GM12878 (cell line): ENCODE results near the gene CADPS. TPM values are rescaled to one million over a fixed set of nuclear protein-coding genes. Genes with fewer than 3 reads are reported as not detected.

Experiments used
- ATAC-seq: fragments of 200-7000 bp; cut with Tn5 transposase; 3 replicates; pipeline ENCODE4 v1.9.1; 2020; ENCODE audit warnings: mild to moderate bottlenecking, moderate library complexity
- BruUV-seq: library from RNA; stranded (reverse); fragments of 400-500 nt; replicated peaks from 2 replicates; lab custom pipeline; 2021; lab: Mats Ljungman, UMichigan
- CTCF ChIA-PET: fragments of 300-600 bp; sonication (Branson Sonifier 250); formaldehyde crosslinking; extraction: SDS; loops from one replicate; lab custom pipeline; 2021; ENCODE audit warnings: inconsistent platforms; lab: Yijun Ruan, JAX
- POLR2A ChIA-PET: fragments of 350-600 bp; formaldehyde crosslinking; extraction: SDS; loops from one replicate; lab custom pipeline; 2021; ENCODE audit warnings: inconsistent platforms; lab: Charles Lee
- RAD21 ChIA-PET: fragments of 300-600 bp; sonication (Branson Sonifier 250); formaldehyde crosslinking; loops from one replicate; lab custom pipeline; 2023; ENCODE audit warnings: antibody characterized with exemption; ENCODE audit not compliant: unreplicated experiment; lab: Charles Lee
- SMC1A ChIA-PET: fragments of 300-600 bp; sonication (Branson Sonifier 250); formaldehyde crosslinking; loops from one replicate; lab custom pipeline; 2023; ENCODE audit not compliant: unreplicated experiment, uncharacterized antibody; lab: Charles Lee
- DNase-seq: peaks from one replicate; pipeline ENCODE4 v3.0.0-alpha.2; 2011; ENCODE audit warnings: low read depth, low spot score
- FAIRE-seq: peaks from 3 replicates; lab custom pipeline; 2011; peaks lifted over from hg19 to GRCh38; lab: Jason Lieb, UNC
- H2AFZ ChIP-seq: 2 replicates; pipeline ENCODE4 v1.6.0; 2011; ENCODE audit warnings: low read depth, low read length, control low read depth; ENCODE audit not compliant: control insufficient read depth
- H3K27ac ChIP-seq: 2 replicates; pipeline ENCODE4 v1.5.1; 2011; ENCODE audit warnings: control low read depth; ENCODE audit not compliant: control insufficient read depth, insufficient read depth
- H3K27me3 ChIP-seq, 2 experiments: replicated peaks in 1 of 2; 2 replicates each; pipeline versions ENCODE4 v1.6.0 to v1.6.1; 2011; ENCODE audit warnings: low read length in 1 of 2; ENCODE audit not compliant: control insufficient read depth in 2 of 2, insufficient read depth in 2 of 2
- H3K36me3 ChIP-seq, 2 experiments: 2 replicates each; pipeline ENCODE4 v1.5.1; 2011; ENCODE audit warnings: low read length in 1 of 2; ENCODE audit not compliant: control insufficient read depth in 2 of 2, insufficient read depth in 2 of 2
- H3K4me1 ChIP-seq: 2 replicates; pipeline ENCODE4 v1.6.1; 2011; ENCODE audit warnings: mild to moderate bottlenecking, low read length, moderate library complexity, mixed read lengths; ENCODE audit not compliant: control insufficient read depth, insufficient read depth
- H3K4me2 ChIP-seq: 2 replicates; pipeline ENCODE4 v1.6.0; 2011; ENCODE audit warnings: control low read depth; ENCODE audit not compliant: control insufficient read depth, insufficient read depth
- H3K4me3 ChIP-seq: fragments of 200-600 bp; sonication (generic); 2 replicates; pipeline ENCODE4 v1.5.1; 2016
- H3K79me2 ChIP-seq: 2 replicates; pipeline ENCODE4 v1.6.0; 2011; ENCODE audit warnings: low read length; ENCODE audit not compliant: control insufficient read depth, insufficient read depth
- H3K9ac ChIP-seq: 2 replicates; pipeline ENCODE4 v1.8.0; 2011; ENCODE audit warnings: low read length, control low read depth, mixed read lengths; ENCODE audit not compliant: control insufficient read depth, insufficient read depth
- H3K9me3 ChIP-seq: replicated peaks from 3 replicates; pipeline ENCODE4 v1.5.1; 2011; ENCODE audit warnings: mild to moderate bottlenecking, low read length; ENCODE audit not compliant: control insufficient read depth, insufficient read depth
- H4K20me1 ChIP-seq: 2 replicates; pipeline ENCODE4 v1.6.0; 2011; ENCODE audit not compliant: control insufficient read depth, insufficient read depth
- BCL11A ChIP-seq: IDR thresholded peaks from 2 replicates; pipeline ENCODE4 v1.6.1; 2011; ENCODE audit warnings: low read depth, low read length
- EZH2 ChIP-seq: IDR thresholded peaks from 2 replicates; pipeline ENCODE4 v1.6.1; 2012; ENCODE audit warnings: low read depth, mild to moderate bottlenecking, control low read depth, inconsistent platforms, low read length, borderline replicate concordance; ENCODE audit not compliant: control insufficient read depth
- FOXM1 ChIP-seq: IDR thresholded peaks from 2 replicates; pipeline ENCODE4 v1.6.1; 2012; ENCODE audit warnings: low read depth, mild to moderate bottlenecking, inconsistent platforms, low read length, moderate library complexity
- HDAC6 ChIP-seq: fragments of 200-600 bp; sonication (generic); IDR thresholded peaks from one replicate; pipeline ENCODE4 v1.8.0; 2017; ENCODE audit warnings: antibody characterized with exemption; ENCODE audit not compliant: unreplicated experiment
- KAT2A ChIP-seq: conservative IDR thresholded peaks from 2 replicates; pipeline ENCODE4 v1.6.1; 2011; ENCODE audit warnings: low read depth, low read length; ENCODE audit not compliant: control insufficient read depth
- KDM1A ChIP-seq: fragments of 200-600 bp; sonication (generic); IDR thresholded peaks from 2 replicates; pipeline ENCODE4 v1.6.1; 2016; ENCODE audit warnings: borderline replicate concordance
- MTA3 ChIP-seq: IDR thresholded peaks from 2 replicates; pipeline ENCODE4 v1.6.1; 2012; ENCODE audit warnings: low read length, inconsistent platforms, borderline replicate concordance
- NFXL1 ChIP-seq: fragments of 450-650 bp; IDR thresholded peaks from 2 replicates; pipeline ENCODE4 v1.6.1; 2017; ENCODE audit warnings: antibody characterized with exemption, mild to moderate bottlenecking, borderline replicate concordance
- NFYA ChIP-seq: IDR thresholded peaks from 2 replicates; pipeline ENCODE4 v1.6.1; 2011; ENCODE audit warnings: low read depth, mild to moderate bottlenecking, low read length, improper control_type of control experiment, borderline replicate concordance
- NFYB ChIP-seq: IDR thresholded peaks from 2 replicates; pipeline ENCODE4 v1.6.1; 2011; ENCODE audit warnings: low read depth, mild to moderate bottlenecking, low read length, improper control_type of control experiment, moderate library complexity; ENCODE audit not compliant: insufficient read depth
- NRF1 ChIP-seq: conservative IDR thresholded peaks from 2 replicates; pipeline ENCODE4 v1.6.1; 2011; ENCODE audit warnings: mild to moderate bottlenecking, low read depth, low read length, improper control_type of control experiment
- PAX5 ChIP-seq: IDR thresholded peaks from 2 replicates; pipeline ENCODE4 v1.6.1; 2011; ENCODE audit warnings: low read depth, low read length, borderline replicate concordance
- SP1 ChIP-seq: IDR thresholded peaks from one replicate; pipeline ENCODE4 v1.6.1; 2011; ENCODE audit warnings: low read depth, low read length
- STAT3 ChIP-seq: IDR thresholded peaks from 2 replicates; pipeline ENCODE4 v1.6.1; 2011; ENCODE audit warnings: low read depth, low read length, improper control_type of control experiment
- WRNIP1 ChIP-seq: IDR thresholded peaks from 2 replicates; pipeline ENCODE4 v1.6.1; 2011; ENCODE audit warnings: low read depth, low read length, improper control_type of control experiment, borderline replicate concordance
- WGBS: methylation state at CpG from one replicate; pipeline ENCODE4 v1.1.6; 2016; ENCODE audit warnings: low lambda C conversion rate; ENCODE audit not compliant: insufficient replicate concordance, insufficient coverage; ENCODE audit errors: missing lambda C conversion rate; 5-methylcytosine and 5-hydroxymethylcytosine counted together
- in situ Hi-C: fragments of 300-500 bp; cut with MboI; formaldehyde crosslinking; loops from 9 replicates; pipeline ENCODE4 v1.14.3; 2018; ENCODE audit warnings: mixed read lengths
- intact Hi-C: fragments of 100-400 bp; cut with micrococcal nuclease; formaldehyde crosslinking; loops from one replicate; pipeline ENCODE4 v1.14.2; 2022; ENCODE audit not compliant: unreplicated experiment
- polyA plus RNA-seq, 11 experiments: library from polyadenylated mRNA; depleted of rRNA in 4 of 11; unstranded in 6 of 11; stranded (reverse) in 5 of 11; fragments of >200 nt; fragmentation: Nextera tagmentation in 4 of 11; fragmentation: Illumina TruSeq in 1 of 11; extraction: Ambion mirVana in 4 of 11; extraction: Trizol in 1 of 11; gene quantifications; 1 replicate in 1 of 11; 2 replicates in 10 of 11; pipeline versions ENCODE4 v1.2.1 to v1.2.3, GENCODE V29; 2011 to 2016; ENCODE audit warnings: inconsistent platforms in 2 of 11, missing spikeins in 2 of 11, low read depth in 1 of 11
- total RNA-seq, 4 experiments: library from RNA; depleted of rRNA in 3 of 4; stranded (reverse); fragments of >200 nt in 3 of 4; fragmentation: Illumina TruSeq in 1 of 4; extraction: Trizol in 1 of 4; gene quantifications; 2 replicates each; pipeline versions ENCODE4 v1.2.1 to v1.2.3, GENCODE V29; 2013 to 2021
- TF ChIP-seq, protein P1 (sequence below): fragments of 450-650 bp; IDR thresholded peaks from 2 replicates; pipeline ENCODE4 v1.6.1; 2017; ENCODE audit warnings: mild to moderate bottlenecking, moderate library complexity
- TF ChIP-seq, protein P2 (sequence below): fragments of 450-650 bp; IDR thresholded peaks from 2 replicates; pipeline ENCODE4 v1.6.1; 2017; ENCODE audit warnings: mild to moderate bottlenecking, low read depth, inconsistent platforms; ENCODE audit not compliant: poor library complexity, severe bottlenecking

CADPS gene
- total and polyA plus RNA-seq, 10 of the 15 experiments (the other 5 are each of a cell fraction or from before 2014, with no cell fraction given): 0.20 TPM; not detected in 9

- no TSS peak for BruUV-seq
- Histone ChIP-seq H3K4me2 (no peak overlapping the region), H3K4me1 (no peaks in the 10 kb centered on the region), H3K27me3 (no peaks in the 10 kb centered on the region; a peak in 2 of 4 replicates), H3K79me2 (no peaks in the 10 kb centered on the region), H4K20me1 (no peaks in the 10 kb centered on the region)
- SMC1A ChIA-PET: interaction anchor here (0.6 to 1.7 kb wide), 2 partner anchors 15 to 18 kb away, joined by 3 to 4 read pairs; no protein-coding TSS in a partner anchor
- POLR2A ChIA-PET: no interaction called here
- 0% methylated on average over 4 of the region's 4 CpGs for WGBS
- TF ChIP-seq NFYA: no peak
- no peak for TF ChIP-seq NRF1
- TF ChIP-seq FOXM1: no peak
- TF ChIP-seq PAX5: no peak
- TF ChIP-seq, protein P1, sequence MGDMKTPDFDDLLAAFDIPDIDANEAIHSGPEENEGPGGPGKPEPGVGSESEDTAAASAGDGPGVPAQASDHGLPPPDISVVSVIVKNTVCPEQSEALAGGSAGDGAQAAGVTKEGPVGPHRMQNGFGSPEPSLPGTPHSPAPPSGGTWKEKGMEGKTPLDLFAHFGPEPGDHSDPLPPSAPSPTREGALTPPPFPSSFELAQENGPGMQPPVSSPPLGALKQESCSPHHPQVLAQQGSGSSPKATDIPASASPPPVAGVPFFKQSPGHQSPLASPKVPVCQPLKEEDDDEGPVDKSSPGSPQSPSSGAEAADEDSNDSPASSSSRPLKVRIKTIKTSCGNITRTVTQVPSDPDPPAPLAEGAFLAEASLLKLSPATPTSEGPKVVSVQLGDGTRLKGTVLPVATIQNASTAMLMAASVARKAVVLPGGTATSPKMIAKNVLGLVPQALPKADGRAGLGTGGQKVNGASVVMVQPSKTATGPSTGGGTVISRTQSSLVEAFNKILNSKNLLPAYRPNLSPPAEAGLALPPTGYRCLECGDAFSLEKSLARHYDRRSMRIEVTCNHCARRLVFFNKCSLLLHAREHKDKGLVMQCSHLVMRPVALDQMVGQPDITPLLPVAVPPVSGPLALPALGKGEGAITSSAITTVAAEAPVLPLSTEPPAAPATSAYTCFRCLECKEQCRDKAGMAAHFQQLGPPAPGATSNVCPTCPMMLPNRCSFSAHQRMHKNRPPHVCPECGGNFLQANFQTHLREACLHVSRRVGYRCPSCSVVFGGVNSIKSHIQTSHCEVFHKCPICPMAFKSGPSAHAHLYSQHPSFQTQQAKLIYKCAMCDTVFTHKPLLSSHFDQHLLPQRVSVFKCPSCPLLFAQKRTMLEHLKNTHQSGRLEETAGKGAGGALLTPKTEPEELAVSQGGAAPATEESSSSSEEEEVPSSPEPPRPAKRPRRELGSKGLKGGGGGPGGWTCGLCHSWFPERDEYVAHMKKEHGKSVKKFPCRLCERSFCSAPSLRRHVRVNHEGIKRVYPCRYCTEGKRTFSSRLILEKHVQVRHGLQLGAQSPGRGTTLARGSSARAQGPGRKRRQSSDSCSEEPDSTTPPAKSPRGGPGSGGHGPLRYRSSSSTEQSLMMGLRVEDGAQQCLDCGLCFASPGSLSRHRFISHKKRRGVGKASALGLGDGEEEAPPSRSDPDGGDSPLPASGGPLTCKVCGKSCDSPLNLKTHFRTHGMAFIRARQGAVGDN: no peak
- no peak for TF ChIP-seq KDM1A
- TF ChIP-seq, protein P2, sequence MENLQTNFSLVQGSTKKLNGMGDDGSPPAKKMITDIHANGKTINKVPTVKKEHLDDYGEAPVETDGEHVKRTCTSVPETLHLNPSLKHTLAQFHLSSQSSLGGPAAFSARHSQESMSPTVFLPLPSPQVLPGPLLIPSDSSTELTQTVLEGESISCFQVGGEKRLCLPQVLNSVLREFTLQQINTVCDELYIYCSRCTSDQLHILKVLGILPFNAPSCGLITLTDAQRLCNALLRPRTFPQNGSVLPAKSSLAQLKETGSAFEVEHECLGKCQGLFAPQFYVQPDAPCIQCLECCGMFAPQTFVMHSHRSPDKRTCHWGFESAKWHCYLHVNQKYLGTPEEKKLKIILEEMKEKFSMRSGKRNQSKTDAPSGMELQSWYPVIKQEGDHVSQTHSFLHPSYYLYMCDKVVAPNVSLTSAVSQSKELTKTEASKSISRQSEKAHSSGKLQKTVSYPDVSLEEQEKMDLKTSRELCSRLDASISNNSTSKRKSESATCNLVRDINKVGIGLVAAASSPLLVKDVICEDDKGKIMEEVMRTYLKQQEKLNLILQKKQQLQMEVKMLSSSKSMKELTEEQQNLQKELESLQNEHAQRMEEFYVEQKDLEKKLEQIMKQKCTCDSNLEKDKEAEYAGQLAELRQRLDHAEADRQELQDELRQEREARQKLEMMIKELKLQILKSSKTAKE: no peak
- no peak for TF ChIP-seq BCL11A
- no peak for TF ChIP-seq SP1
- TF ChIP-seq EZH2: no peak
- TF ChIP-seq KAT2A: no peak
- no peak for TF ChIP-seq NFXL1
- TF ChIP-seq WRNIP1: no peak
- no peak for TF ChIP-seq NFYB
- TF ChIP-seq MTA3: no peak
- no peak for TF ChIP-seq HDAC6
- no peak for TF ChIP-seq STAT3
- TF ChIP-seq, all 136 proteins: peak for 0
- Histone ChIP-seq H3K9ac (no peak overlapping the region), H3K4me3 (no peak overlapping the region), H3K9me3 (no peaks in the 10 kb centered on the region), H3K27ac (no peak overlapping the region), H3K36me3 (no peaks in the 10 kb centered on the region), H2AFZ (no peak overlapping the region)
- in situ Hi-C loops: no loop called here
- no peak for FAIRE-seq
- no peak for ATAC-seq
- ChIA-PET RAD21 (interaction anchor here (1.4 kb wide), 1 partner anchor 219 kb away, joined by 4 read pairs; no protein-coding TSS in a partner anchor), CTCF (interaction anchor here (1.7 kb wide), 1 partner anchor 352 kb away, joined by 7 read pairs; no protein-coding TSS in a partner anchor)
- intact Hi-C loops: no loop called here
- DNase-seq: no peak
Observed at GRCh38 chr3:62553811-62554210, 321.4 kb downstream of the CADPS start.
